Activated B cell treated with CpG ODN at 0.5 μM for 24 hours (primary cell): ENCODE measurements around the gene KDM6A. TPM values are rescaled to one million over a fixed set of nuclear protein-coding genes. Genes with fewer than 3 reads are reported as not detected.

ENCODE experiments used
- ATAC-seq: fragments of 200-7000 bp; cut with Tn5 transposase; one replicate; pipeline ENCODE4 v1.10.0; 2021; ENCODE audit warnings: low read depth, mild to moderate bottlenecking, moderate library complexity
- CTCF ChIA-PET: fragments of 350-600 bp; sonication (Branson Sonifier 250); formaldehyde crosslinking; loops from one replicate; lab custom pipeline; 2021; ENCODE audit warnings: antibody characterized with exemption; lab: Charles Lee
- POLR2A ChIA-PET: fragments of 350-600 bp; sonication (Branson Sonifier 250); formaldehyde crosslinking; loops from one replicate; lab custom pipeline; 2021; ENCODE audit warnings: antibody characterized with exemption; lab: Charles Lee
- DNase-seq: peaks from one replicate; pipeline ENCODE4 v3.0.0; 2022
- H3K27ac Mint-ChIP-seq: one replicate; pipeline ENCODE4 v1.8.0; 2020; ENCODE audit warnings: mixed read lengths
- H3K27me3 Mint-ChIP-seq: one replicate; pipeline ENCODE4 v1.8.0; 2021; ENCODE audit warnings: mixed read lengths
- H3K36me3 Mint-ChIP-seq: one replicate; pipeline ENCODE4 v1.8.0; 2021; ENCODE audit warnings: low read depth, mixed read lengths
- H3K4me1 Mint-ChIP-seq: one replicate; pipeline ENCODE4 v1.8.0; 2021; ENCODE audit warnings: mixed read lengths
- H3K4me3 Mint-ChIP-seq: one replicate; pipeline ENCODE4 v1.8.0; 2020; ENCODE audit warnings: mild to moderate bottlenecking, mixed read lengths
- H3K9me3 Mint-ChIP-seq: one replicate; pipeline ENCODE4 v1.8.0; 2020; ENCODE audit warnings: mixed read lengths
- CTCF ChIP-seq: fragments of 200-600 bp; IDR thresholded peaks from one replicate; pipeline ENCODE4 v1.8.0; 2022; ENCODE audit warnings: antibody characterized with exemption, mild to moderate bottlenecking
- intact Hi-C: fragments of 100-400 bp; cut with micrococcal nuclease; formaldehyde crosslinking; loops from one replicate; pipeline ENCODE4 v1.15.1; 2024
- total RNA-seq: library from RNA; stranded (reverse); gene quantifications from 2 replicates; pipeline ENCODE4 v1.2.3, GENCODE V29; 2022

The KDM6A gene
- total RNA-seq, 1 donor from 2014 or later, result 36.0 TPM

DNA sequence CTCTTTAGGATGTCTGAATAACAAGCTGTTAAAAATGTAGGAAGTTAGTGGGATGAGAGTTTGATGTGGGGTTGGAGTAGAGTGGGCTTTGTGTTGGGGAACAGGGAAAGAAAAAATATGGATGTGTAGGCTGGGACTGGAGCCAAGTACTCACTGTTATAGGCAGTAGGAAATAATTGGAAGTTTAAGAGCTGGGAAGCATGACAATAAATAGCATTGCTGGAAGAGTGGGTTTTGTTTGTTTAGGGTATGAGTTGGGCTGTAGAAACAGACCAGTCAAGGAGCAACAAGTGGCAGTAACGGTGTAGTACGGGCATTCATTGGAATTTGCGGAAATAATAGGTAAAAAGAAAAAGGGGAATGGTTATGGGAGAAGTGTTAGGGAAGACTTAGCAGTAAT is 81.6 kb downstream of the KDM6A start:
- DNase-seq (no peak), ATAC-seq (no peak)
- Mint-ChIP-seq H3K27me3 (no peaks in the 10 kb centered on the region), H3K27ac (no peak overlapping the region), H3K9me3 (no peaks in the 10 kb centered on the region), H3K36me3 (peaks cover 3% of the 10 kb centered on the region), H3K4me3 (no peak overlapping the region), H3K4me1 (peaks cover 53% of the 10 kb centered on the region)
- ChIA-PET POLR2A (no interaction called here), CTCF (no interaction called here)
- intact Hi-C loops, result no loop called here
- TF ChIP-seq CTCF, result no peak

GRCh38 chrX:44957848-44958247 is 84.9 kb downstream of the KDM6A start:
- CTCF ChIA-PET, result no interaction called here

DNA sequence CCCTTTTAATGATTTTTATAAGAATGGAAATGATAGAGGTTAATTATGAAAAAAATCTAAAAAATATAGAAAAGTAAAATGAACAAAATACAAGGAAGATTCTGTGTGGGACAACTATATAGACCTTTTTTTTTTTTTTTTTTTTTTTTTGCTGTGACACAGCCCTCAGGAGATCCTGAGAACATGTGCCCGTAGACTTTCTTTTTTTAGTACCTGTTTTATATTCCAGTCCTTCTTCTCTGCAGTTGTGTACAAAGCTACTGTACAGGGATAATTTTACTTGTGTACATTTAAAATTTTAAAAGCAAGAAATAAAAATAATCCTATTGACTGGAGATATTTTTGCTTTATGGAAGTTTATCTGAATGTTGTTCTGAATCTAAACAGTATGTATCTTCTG is 85.5 kb downstream of the KDM6A start:
- ATAC-seq (no peak), DNase-seq (no peak)
- Mint-ChIP-seq H3K9me3 (no peaks in the 10 kb centered on the region), H3K27ac (no peak overlapping the region), H3K4me1 (peaks cover 41% of the 10 kb centered on the region), H3K36me3 (peaks cover 21% of the 10 kb centered on the region), H3K4me3 (no peak overlapping the region), H3K27me3 (no peaks in the 10 kb centered on the region)
- intact Hi-C loops, result no loop called here
- ChIA-PET POLR2A (interaction anchor here (0.6 kb wide), 1 partner anchor 192 kb away, joined by 4 read pairs; no protein-coding TSS in a partner anchor), CTCF (no interaction called here)
- TF ChIP-seq CTCF, result no peak

More at GRCh38 chrX:44957848-44958247, 84.9 kb downstream of the KDM6A start:
- DNase-seq, result no peak
- Mint-ChIP-seq H3K36me3 (peaks cover 14% of the 10 kb centered on the region), H3K27me3 (no peaks in the 10 kb centered on the region), H3K27ac (no peak overlapping the region), H3K4me1 (peaks cover 44% of the 10 kb centered on the region), H3K4me3 (no peak overlapping the region), H3K9me3 (no peaks in the 10 kb centered on the region)
- intact Hi-C loops, result no loop called here
- TF ChIP-seq CTCF, result no peak
- POLR2A ChIA-PET, result interaction anchor here (0.6 kb wide), 1 partner anchor 191 kb away, joined by 4 read pairs; no protein-coding TSS in a partner anchor
- ATAC-seq, result no peak

- no peaks in the 10 kb centered on the region for H3K27me3 Mint-ChIP-seq
- H3K4me1 Mint-ChIP-seq, result peaks cover 31% of the 10 kb centered on the region
- no peak for TF ChIP-seq CTCF
- H3K9me3 Mint-ChIP-seq, result no peaks in the 10 kb centered on the region
- no peak for ATAC-seq
- peaks cover 33% of the 10 kb centered on the region for H3K36me3 Mint-ChIP-seq
- H3K4me3 Mint-ChIP-seq, result no peak overlapping the region
- intact Hi-C loops, result no loop called here
- no peak overlapping the region for H3K27ac Mint-ChIP-seq
- DNase-seq, result no peak
- ChIA-PET CTCF (no interaction called here), POLR2A (interaction anchor here (0.6 kb wide), 1 partner anchor 195 kb away, joined by 4 read pairs; no protein-coding TSS in a partner anchor)
These were observed 89.0 kb downstream of the KDM6A start for GRCh38 chrX:44961817-44962607.

DNA sequence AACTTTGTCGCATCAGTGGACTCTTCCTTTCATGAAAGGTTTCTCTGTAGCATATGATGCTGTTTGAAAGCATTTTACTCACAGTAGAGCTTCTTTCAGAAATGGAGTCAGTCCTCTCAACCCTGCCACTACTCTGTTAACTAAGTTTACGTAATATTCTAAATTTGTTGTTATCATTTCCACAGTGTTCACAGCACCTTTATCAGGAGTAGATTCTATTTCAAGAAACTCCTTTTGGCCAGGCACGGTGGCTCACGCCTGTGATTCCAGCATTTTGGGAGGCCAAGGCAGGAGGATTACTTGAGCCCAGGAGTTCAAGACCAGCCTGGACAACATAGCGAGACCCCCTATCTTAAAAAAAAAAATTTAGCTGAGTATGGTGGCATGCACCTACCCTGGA is 90.0 kb downstream of the KDM6A start:
- intact Hi-C loops, result no loop called here
- POLR2A ChIA-PET, result no interaction called here
- Mint-ChIP-seq H3K4me3 (no peak overlapping the region), H3K9me3 (no peaks in the 10 kb centered on the region), H3K4me1 (peaks cover 40% of the 10 kb centered on the region), H3K27me3 (no peaks in the 10 kb centered on the region), H3K36me3 (peaks cover 35% of the 10 kb centered on the region), H3K27ac (no peak overlapping the region)
- ATAC-seq (no peak), DNase-seq (no peak)
- no peak for TF ChIP-seq CTCF
- CTCF ChIA-PET, result no interaction called here
